ENCODE measurements around the gene ABLIM3. TPM values are rescaled to one million over a fixed set of nuclear protein-coding genes. Genes with fewer than 3 reads are reported as not detected.

Gene ABLIM3
- total and polyA plus RNA-seq, 9 donors, result 1.7 to 26.4 (median 6.2) TPM

DNA sequence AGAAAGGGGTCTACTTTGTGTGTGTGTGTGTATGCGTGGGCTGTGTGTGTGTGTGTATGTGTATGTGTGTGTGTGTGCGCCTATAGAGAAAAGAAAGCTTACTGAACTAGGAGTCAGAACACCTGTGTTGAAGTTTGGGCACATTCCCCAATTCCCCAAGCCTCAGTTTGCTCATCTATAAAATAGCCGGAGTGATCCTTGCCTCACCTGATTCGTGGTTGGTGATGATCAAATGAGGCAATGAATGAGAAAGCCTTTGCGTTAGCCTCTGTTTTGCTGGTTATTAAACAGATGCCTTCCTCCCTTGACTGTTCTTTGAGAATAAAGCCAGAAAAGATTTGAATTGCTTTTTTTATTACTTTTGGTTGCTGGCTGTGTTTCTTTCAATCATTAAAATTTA is 20.6 kb downstream of the ABLIM3 start:
- Histone ChIP-seq H3K36me3 (no peaks in the 10 kb centered on the region), H3K27me3 (no peaks in the 10 kb centered on the region), H3K27ac (no peak overlapping the region), H3K4me1 (ENCODE audit: insufficient read depth) (no peaks in the 10 kb centered on the region), H3K9me3 (no peaks in the 10 kb centered on the region), H3K4me3 (no peak overlapping the region)
- intact Hi-C loops (cut with DNase I), result no loop called here
- no peak for DNase-seq
- TF ChIP-seq, protein P1, sequence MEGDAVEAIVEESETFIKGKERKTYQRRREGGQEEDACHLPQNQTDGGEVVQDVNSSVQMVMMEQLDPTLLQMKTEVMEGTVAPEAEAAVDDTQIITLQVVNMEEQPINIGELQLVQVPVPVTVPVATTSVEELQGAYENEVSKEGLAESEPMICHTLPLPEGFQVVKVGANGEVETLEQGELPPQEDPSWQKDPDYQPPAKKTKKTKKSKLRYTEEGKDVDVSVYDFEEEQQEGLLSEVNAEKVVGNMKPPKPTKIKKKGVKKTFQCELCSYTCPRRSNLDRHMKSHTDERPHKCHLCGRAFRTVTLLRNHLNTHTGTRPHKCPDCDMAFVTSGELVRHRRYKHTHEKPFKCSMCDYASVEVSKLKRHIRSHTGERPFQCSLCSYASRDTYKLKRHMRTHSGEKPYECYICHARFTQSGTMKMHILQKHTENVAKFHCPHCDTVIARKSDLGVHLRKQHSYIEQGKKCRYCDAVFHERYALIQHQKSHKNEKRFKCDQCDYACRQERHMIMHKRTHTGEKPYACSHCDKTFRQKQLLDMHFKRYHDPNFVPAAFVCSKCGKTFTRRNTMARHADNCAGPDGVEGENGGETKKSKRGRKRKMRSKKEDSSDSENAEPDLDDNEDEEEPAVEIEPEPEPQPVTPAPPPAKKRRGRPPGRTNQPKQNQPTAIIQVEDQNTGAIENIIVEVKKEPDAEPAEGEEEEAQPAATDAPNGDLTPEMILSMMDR (IDR thresholded peaks at IDR 0.05), result no peak
- TF ChIP-seq EP300 (IDR thresholded peaks at IDR 0.05) (no peak), POLR2A (IDR thresholded peaks at IDR 0.05) (no peak)
- 91 to 93% (median 91%) methylated on average over 5 of the region's 5 CpGs for WGBS, 3 donors

DNA sequence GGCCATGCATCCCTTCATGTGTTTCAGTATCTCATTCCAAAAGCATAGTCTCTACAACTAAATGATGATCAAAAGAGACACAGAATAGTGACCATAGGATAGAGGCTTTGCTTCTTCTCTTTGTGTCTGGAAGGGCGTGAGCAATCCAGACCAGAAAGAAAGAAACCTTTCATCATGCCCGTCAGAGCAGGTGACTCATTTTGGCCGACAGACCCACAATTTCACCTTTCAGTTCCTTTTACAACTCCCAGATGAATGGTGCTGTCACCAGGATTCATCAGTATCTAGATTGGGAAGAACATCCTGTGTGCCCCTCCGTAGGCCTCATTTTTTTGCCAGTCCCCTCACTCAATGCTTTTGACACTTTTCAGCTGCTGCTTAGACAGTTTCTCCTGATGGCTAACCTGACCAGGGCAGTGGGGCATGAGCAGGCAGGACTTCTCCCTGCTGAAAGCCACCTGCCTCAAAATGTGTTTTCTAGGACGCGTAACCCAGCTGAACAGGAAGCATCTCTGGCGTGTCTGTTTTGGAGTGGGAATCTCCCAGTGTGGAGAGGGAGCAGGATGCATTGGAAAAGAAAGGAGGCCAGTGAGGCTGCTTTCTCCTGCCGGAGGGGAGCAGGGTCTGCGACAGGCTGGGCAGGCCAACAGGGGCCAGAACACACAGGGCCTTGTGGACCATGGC is 21.2 kb downstream of the ABLIM3 start:
- H3K36me3 ChIP-seq, result no peaks in the 10 kb centered on the region
- no peak overlapping the region for H3K4me3 ChIP-seq
- intact Hi-C loops (cut with DNase I), result no loop called here
- 73 to 81% (median 74%) methylated on average over 9 of the region's 9 CpGs for WGBS, 3 donors
- no peaks in the 10 kb centered on the region for H3K9me3 ChIP-seq
- H3K4me1 ChIP-seq (ENCODE audit: insufficient read depth), result no peaks in the 10 kb centered on the region
- no peak for DNase-seq
- H3K27ac ChIP-seq, result no peak overlapping the region
- TF ChIP-seq POLR2A (IDR thresholded peaks at IDR 0.05) (no peak), EP300 (IDR thresholded peaks at IDR 0.05) (no peak)
- TF ChIP-seq, protein P1 (IDR thresholded peaks at IDR 0.05), result no peak
- H3K27me3 ChIP-seq, result no peaks in the 10 kb centered on the region

DNA sequence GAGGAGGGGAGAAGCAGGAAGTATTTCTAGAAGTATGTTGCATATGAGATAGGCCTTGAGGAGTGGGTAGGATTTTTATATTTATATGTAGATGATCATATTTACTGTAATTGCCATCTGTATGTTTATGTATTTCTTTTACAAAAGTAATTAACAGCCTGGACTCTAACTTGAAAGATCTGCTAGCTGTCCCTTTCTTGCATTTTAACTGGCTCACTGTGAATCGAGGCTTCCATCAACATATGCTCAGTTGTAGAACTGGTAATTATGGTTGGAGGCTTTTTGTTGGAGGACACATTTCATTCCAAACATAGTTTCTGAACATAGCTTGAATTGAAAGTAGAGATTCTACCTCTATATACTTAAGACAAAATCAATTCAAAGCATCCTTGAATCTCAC is 23.4 kb downstream of the ABLIM3 start:
- DNase-seq, result no peak
- intact Hi-C loops (cut with DNase I), result no loop called here
- TF ChIP-seq EP300 (IDR thresholded peaks at IDR 0.05) (no peak), POLR2A (IDR thresholded peaks at IDR 0.05) (no peak)
- TF ChIP-seq, protein P1 (IDR thresholded peaks at IDR 0.05), result no peak
- WGBS, 3 donors, result 69 to 91% (median 83%) methylated on average over 1 of the region's 1 CpG
- Histone ChIP-seq H3K27me3 (no peaks in the 10 kb centered on the region), H3K4me1 (ENCODE audit: insufficient read depth) (no peaks in the 10 kb centered on the region), H3K36me3 (no peaks in the 10 kb centered on the region), H3K27ac (no peak overlapping the region), H3K4me3 (no peak overlapping the region), H3K9me3 (no peaks in the 10 kb centered on the region)

DNA sequence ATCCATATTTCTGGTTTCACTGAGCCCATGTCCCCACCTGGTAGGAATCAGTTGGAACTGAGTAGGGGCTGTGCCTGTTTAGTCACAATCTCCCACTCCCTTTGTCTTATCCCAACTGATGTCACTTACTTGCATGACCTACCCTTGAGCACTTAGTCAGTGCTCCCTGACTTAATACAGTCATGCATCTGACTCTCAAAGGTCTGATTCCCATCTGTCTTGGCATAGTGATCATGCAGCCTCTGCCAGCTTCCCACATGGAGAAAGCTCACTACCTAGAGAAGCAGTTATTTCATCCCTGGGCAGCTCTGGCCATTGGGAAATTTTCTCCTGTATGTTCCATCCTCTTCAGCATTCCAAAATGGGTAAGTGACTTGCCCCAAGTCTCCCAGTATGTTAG is 24.8 kb downstream of the ABLIM3 start:
- H3K4me3 ChIP-seq, result no peak overlapping the region
- intact Hi-C loops (cut with DNase I), result no loop called here
- H3K4me1 ChIP-seq (ENCODE audit: insufficient read depth), result no peaks in the 10 kb centered on the region
- H3K9me3 ChIP-seq, result no peaks in the 10 kb centered on the region
- no peak for TF ChIP-seq POLR2A (IDR thresholded peaks at IDR 0.05)
- TF ChIP-seq, protein P1 (IDR thresholded peaks at IDR 0.05), result no peak
- TF ChIP-seq EP300 (IDR thresholded peaks at IDR 0.05), result no peak
- DNase-seq, result no peak
- no peak overlapping the region for H3K27ac ChIP-seq
- no peaks in the 10 kb centered on the region for H3K27me3 ChIP-seq
- H3K36me3 ChIP-seq, result no peaks in the 10 kb centered on the region
